ENCODE results near the gene ARL14EP. TPM values are rescaled to one million over a fixed set of nuclear protein-coding genes. Genes with fewer than 3 reads are reported as not detected.

The ARL14EP gene
- total RNA-seq, 1 experiment from 2014 or later, result 25.3 TPM

DNA sequence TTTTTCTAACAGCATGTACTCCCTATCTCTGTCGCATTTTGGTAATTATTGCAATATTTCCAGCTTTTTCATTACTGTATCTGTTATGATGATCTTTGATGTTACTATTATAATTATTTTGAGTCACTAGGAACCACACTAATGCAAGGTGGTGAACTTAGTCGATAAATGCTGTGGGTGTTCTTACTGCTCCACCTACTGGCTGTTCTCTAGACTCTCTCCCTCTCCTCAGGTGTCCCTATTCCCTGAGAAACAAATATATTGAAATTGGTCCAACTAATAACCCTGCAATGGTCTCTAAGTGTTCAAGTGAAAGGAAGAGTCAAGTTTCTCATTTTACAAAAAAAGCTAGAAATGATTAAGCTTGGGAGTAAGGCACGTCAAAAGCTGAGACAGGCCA lies 10.5 kb downstream of the ARL14EP start:
- 0 out of 2 replicates have a peak, but pooled peaks cover 13% of the 10 kb centered on the region for H4K20me1 ChIP-seq (ENCODE audit: insufficient read depth)
- no peaks in the 10 kb centered on the region for H3K4me1 ChIP-seq (ENCODE audit: control insufficient read depth in 1 of 2, insufficient read depth in 2 of 2, low read length in 2 of 2)
- DNase-seq (ENCODE audit: low read depth, low spot score), result no peak
- no peaks in the 10 kb centered on the region for H3K27me3 ChIP-seq (ENCODE audit: insufficient read depth, low read length)
- RAD21 ChIA-PET (ENCODE audit: low non-redundant PET in 1 of 2, low total read pairs in 2 of 2, uncharacterized antibody in 2 of 2, unreplicated experiment in 2 of 2), result no interaction called here
- H2AFZ ChIP-seq (ENCODE audit: low read depth, low read length, poor library complexity, severe bottlenecking), result no peak overlapping the region
- no peaks in the 10 kb centered on the region for H3K9me3 ChIP-seq (ENCODE audit: control insufficient read depth in 1 of 2, insufficient read depth in 1 of 2, low read depth in 1 of 2, low read length in 2 of 2)
- H3K4me2 ChIP-seq (ENCODE audit: low read length), result no peak overlapping the region
- H3K27ac ChIP-seq (ENCODE audit: low read depth, low read length), result no peak overlapping the region
- no TSS peak for BruUV-seq (replicated peaks)
- ATAC-seq, result peak; percentile 76; the same call in 1 of the 2 replicates
- H3K9me2 ChIP-seq (ENCODE audit: insufficient read depth), result no peaks in the 10 kb centered on the region
- TF ChIP-seq ZFX (IDR thresholded peaks at IDR 0.05) (no peak), SP1 (IDR thresholded peaks at IDR 0.05; ENCODE audit: low read depth) (no peak), RAD21 (IDR thresholded peaks at IDR 0.05; ENCODE audit: low read depth) (peak; percentile 42)
- TF ChIP-seq, protein P1, sequence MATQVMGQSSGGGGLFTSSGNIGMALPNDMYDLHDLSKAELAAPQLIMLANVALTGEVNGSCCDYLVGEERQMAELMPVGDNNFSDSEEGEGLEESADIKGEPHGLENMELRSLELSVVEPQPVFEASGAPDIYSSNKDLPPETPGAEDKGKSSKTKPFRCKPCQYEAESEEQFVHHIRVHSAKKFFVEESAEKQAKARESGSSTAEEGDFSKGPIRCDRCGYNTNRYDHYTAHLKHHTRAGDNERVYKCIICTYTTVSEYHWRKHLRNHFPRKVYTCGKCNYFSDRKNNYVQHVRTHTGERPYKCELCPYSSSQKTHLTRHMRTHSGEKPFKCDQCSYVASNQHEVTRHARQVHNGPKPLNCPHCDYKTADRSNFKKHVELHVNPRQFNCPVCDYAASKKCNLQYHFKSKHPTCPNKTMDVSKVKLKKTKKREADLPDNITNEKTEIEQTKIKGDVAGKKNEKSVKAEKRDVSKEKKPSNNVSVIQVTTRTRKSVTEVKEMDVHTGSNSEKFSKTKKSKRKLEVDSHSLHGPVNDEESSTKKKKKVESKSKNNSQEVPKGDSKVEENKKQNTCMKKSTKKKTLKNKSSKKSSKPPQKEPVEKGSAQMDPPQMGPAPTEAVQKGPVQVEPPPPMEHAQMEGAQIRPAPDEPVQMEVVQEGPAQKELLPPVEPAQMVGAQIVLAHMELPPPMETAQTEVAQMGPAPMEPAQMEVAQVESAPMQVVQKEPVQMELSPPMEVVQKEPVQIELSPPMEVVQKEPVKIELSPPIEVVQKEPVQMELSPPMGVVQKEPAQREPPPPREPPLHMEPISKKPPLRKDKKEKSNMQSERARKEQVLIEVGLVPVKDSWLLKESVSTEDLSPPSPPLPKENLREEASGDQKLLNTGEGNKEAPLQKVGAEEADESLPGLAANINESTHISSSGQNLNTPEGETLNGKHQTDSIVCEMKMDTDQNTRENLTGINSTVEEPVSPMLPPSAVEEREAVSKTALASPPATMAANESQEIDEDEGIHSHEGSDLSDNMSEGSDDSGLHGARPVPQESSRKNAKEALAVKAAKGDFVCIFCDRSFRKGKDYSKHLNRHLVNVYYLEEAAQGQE (IDR thresholded peaks at IDR 0.05; ENCODE audit: low read depth), result no peak
- TF ChIP-seq, protein P2, sequence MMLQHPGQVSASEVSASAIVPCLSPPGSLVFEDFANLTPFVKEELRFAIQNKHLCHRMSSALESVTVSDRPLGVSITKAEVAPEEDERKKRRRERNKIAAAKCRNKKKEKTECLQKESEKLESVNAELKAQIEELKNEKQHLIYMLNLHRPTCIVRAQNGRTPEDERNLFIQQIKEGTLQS (IDR thresholded peaks at IDR 0.05), result no peak
- TF ChIP-seq, protein P3, sequence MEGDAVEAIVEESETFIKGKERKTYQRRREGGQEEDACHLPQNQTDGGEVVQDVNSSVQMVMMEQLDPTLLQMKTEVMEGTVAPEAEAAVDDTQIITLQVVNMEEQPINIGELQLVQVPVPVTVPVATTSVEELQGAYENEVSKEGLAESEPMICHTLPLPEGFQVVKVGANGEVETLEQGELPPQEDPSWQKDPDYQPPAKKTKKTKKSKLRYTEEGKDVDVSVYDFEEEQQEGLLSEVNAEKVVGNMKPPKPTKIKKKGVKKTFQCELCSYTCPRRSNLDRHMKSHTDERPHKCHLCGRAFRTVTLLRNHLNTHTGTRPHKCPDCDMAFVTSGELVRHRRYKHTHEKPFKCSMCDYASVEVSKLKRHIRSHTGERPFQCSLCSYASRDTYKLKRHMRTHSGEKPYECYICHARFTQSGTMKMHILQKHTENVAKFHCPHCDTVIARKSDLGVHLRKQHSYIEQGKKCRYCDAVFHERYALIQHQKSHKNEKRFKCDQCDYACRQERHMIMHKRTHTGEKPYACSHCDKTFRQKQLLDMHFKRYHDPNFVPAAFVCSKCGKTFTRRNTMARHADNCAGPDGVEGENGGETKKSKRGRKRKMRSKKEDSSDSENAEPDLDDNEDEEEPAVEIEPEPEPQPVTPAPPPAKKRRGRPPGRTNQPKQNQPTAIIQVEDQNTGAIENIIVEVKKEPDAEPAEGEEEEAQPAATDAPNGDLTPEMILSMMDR (IDR thresholded peaks at IDR 0.05 in 2 of 3, conservative IDR thresholded peaks at IDR 0.05 in 1 of 3; ENCODE audit: borderline replicate concordance in 1 of 3, insufficient read depth in 1 of 3, low read depth in 2 of 3, low read length in 2 of 3), result peak; percentile 10 to 68 (median 62); a peak in 4 of 6 replicates
- H3K4me3 ChIP-seq (replicated peaks in 1 of 2; ENCODE audit: low read depth in 1 of 2, low read length in 2 of 2), result no peak overlapping the region
- intact Hi-C loops (cut with micrococcal nuclease), result no loop called here
- H3K36me3 ChIP-seq (ENCODE audit: control insufficient read depth in 1 of 2, insufficient read depth in 2 of 2, low read length in 2 of 2), result peaks cover 34 to 39% of the 10 kb centered on the region in 2 experiments; a peak in 3 of 4 replicates
- CTCF ChIA-PET, result interaction anchor here (1.0 kb wide), 1 partner anchor 11 kb away, joined by 3 read pairs; the partner anchor contains the start of gene ARL14EP
- no peak overlapping the region for H3K9ac ChIP-seq (ENCODE audit: low read length)
- POLR2A ChIA-PET, result no interaction called here
- H3K79me2 ChIP-seq (ENCODE audit: insufficient read depth, low read length), result peaks cover 43% of the 10 kb centered on the region
